ENCODE results near the gene NAE1.

NAE1 gene

DNA sequence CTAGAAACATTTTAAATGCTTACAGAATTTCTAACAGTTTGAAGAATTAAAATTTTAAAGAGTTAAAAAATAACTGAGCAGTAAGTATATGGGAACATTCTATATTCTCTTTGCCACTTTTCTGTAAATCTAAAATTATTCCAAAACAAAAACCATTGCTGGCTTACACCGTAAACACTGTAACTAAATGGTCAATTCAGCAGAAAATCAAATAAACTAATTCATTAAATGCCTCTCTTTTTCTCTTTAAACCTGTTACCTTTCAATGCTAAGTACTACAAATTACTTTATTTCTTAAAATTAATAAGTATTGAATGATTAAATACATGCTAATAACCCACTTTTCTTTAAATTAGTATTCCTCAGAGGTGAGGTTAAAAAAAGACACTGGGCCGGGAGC, 43.3 kb downstream of the NAE1 start:
- TF ChIP-seq, protein P1, sequence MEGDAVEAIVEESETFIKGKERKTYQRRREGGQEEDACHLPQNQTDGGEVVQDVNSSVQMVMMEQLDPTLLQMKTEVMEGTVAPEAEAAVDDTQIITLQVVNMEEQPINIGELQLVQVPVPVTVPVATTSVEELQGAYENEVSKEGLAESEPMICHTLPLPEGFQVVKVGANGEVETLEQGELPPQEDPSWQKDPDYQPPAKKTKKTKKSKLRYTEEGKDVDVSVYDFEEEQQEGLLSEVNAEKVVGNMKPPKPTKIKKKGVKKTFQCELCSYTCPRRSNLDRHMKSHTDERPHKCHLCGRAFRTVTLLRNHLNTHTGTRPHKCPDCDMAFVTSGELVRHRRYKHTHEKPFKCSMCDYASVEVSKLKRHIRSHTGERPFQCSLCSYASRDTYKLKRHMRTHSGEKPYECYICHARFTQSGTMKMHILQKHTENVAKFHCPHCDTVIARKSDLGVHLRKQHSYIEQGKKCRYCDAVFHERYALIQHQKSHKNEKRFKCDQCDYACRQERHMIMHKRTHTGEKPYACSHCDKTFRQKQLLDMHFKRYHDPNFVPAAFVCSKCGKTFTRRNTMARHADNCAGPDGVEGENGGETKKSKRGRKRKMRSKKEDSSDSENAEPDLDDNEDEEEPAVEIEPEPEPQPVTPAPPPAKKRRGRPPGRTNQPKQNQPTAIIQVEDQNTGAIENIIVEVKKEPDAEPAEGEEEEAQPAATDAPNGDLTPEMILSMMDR (IDR thresholded peaks at IDR 0.05; ENCODE audit: low read depth, low read length) = no peak

DNA sequence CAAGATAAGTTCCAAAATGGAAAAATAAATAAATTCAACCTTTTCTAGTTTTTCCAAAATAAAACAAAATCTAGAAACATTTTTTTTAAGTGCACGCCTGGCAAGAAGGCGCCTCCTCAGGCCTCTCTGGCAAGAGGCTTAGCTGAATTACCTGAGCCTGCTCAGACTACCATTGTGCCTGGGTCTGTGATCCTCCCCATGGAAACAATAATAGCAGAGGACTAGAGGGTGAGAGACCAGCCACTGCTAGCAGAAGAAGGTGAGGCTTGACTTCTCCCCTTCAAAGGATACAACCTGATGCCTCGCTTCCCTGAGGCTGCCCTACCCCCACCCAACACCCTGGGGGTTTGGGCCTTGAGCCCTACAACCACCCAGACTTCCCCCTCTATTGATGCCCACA, 44.2 kb downstream of the NAE1 start:
- no peak overlapping the region for H3K4me3 ChIP-seq (ENCODE audit: low read depth, low read length)
- TF ChIP-seq, protein P1 (IDR thresholded peaks at IDR 0.05; ENCODE audit: low read depth, low read length) = no peak

More for the DNA sequence above, 43.3 kb downstream of the NAE1 start:
- no peak overlapping the region for H3K4me3 ChIP-seq (ENCODE audit: low read depth, low read length)

DNA sequence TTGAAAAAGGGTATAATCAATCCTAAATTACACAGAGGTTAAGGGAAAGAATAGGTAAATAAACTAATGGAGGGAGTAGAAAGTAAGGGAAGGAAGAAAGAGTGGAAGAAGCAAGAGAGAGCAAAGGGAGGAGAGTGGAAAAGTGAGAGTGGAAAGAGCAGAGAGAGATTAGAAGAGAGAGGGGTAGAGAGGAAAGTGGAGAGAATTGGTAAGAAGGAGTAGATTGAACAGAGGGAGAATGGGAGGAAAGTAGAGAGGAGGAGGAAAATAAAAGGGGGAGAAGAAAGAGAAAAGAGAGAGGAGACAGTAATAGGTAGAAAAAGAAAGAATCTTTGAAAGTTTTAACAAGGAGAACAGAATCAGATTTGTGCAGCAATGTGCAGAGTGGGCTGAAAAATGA, 54.3 kb downstream of the NAE1 start:
- TF ChIP-seq, protein P1 (IDR thresholded peaks at IDR 0.05; ENCODE audit: low read depth, low read length) = no peak
- no peak overlapping the region for H3K4me3 ChIP-seq (ENCODE audit: low read depth, low read length)

- TF ChIP-seq, protein P1 (IDR thresholded peaks at IDR 0.05; ENCODE audit: low read depth, low read length) = no peak
- H3K4me3 ChIP-seq (ENCODE audit: low read depth, low read length) = no peak overlapping the region
Measured at GRCh38 chr16:66774981-66775380, 55.8 kb downstream of the NAE1 start.

- TF ChIP-seq, protein P1 (IDR thresholded peaks at IDR 0.05; ENCODE audit: low read depth, low read length) = no peak
- no peak overlapping the region for H3K4me3 ChIP-seq (ENCODE audit: low read depth, low read length)
Measured at GRCh38 chr16:66758086-66758485, 72.7 kb downstream of the NAE1 start.

DNA sequence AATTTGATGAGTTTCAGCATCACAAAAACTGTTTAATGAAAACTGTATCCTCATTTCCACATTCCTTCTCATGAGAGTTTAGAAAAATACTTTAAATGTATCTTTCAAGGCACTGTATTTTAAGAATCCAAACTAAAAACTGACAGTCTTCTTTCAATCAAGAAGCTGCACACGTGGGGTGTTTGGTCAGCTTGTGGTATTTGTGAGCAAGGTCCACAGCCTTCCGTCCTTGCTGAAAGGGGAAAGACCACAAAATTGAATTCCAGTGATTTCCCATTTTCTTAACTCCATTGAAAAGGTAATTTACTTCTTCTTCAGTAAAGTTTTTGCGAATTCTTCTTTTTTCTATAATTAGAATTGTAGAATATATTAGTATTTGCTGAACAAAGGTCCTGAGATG, 76.0 kb downstream of the NAE1 start:
- TF ChIP-seq, protein P1 (IDR thresholded peaks at IDR 0.05; ENCODE audit: low read depth, low read length) = no peak
- H3K4me3 ChIP-seq (ENCODE audit: low read depth, low read length) = no peak overlapping the region

DNA sequence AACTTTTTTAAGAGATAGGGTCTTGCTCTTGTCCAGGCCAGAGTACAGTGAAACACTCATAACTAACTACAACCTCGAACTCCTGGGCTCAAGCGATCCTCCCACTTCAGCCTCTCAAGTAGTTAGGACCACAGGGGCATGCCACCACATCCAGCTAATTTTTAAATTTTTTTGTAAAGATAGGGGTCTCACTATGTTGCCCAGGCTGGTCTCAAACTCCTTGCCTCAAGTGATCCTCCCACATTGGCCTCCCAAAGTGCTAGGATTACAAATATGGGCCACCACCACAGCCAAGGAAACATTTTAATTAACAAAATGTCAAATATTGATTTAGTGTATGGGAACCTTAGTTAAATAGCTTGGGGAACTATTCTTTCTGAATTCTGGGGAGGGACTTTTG, 76.6 kb downstream of the NAE1 start:
- H3K4me3 ChIP-seq (ENCODE audit: low read depth, low read length) = no peak overlapping the region
- TF ChIP-seq, protein P1 (IDR thresholded peaks at IDR 0.05; ENCODE audit: low read depth, low read length) = no peak

Data from WI38 (cell line).